Glomerular visceral epithelial cell (primary cell): ENCODE data around the gene ABCF3.
A peak's percentile ranks its signal among the peaks of the same experiment; 100 is the strongest.

Experiments used
- DNase-seq: peaks from one replicate; pipeline ENCODE4 v3.0.0-alpha.2; 2016; ENCODE audit errors: extremely low spot score

The ABCF3 gene

DNA sequence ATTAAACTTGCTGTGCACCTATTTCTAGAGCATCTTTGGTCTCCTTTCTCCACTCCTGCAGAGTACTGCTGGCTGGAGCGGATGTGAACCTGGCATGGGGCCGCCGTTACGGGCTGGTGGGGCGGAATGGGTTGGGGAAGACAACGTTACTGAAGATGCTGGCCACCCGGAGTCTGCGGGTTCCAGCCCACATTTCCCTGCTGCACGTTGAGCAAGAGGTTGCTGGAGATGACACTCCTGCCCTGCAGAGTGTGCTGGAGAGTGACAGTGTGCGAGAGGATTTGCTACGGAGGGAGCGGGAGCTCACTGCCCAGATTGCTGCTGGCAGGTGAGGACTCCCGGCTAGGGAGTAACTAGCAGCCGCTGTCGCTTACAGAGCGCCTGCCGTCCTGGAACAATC, 2.1 kb downstream of the ABCF3 start:
- no peak for DNase-seq

DNA sequence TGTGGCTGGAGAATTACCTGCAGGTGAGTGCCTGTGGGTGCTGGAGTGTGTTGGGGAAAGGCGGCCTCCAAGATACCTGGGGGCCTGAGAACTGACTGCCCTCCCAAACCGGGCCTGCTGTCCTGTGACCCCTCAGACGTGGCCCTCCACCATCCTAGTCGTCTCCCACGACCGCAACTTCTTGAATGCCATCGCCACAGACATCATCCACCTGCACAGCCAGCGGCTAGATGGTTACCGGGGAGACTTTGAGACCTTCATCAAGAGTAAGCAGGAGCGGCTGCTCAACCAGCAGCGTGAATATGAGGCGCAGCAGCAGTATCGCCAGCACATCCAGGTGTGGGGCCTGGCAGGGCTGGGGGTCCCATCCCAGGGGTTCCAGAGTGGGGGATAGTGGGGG, 3.4 kb downstream of the ABCF3 start:
- no peak for DNase-seq

DNA sequence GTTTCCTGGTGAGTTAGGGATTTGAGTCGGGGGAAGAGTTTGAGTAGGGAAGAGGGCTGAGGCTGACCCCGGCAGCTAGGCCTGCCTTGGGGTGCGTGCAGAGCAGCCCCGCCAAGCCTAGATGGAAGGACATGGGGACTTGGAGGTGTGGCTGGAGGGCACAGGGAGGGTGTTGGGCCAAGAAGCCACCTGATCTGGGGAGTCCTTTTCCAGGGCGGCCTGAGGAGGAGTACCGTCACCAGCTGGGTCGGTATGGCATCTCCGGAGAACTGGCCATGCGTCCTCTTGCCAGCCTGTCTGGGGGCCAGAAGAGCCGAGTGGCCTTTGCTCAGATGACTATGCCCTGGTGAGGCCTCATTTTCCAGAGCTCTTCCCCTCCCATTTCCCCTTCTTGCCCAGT, 6.9 kb downstream of the ABCF3 start:
- DNase-seq: no peak

DNA sequence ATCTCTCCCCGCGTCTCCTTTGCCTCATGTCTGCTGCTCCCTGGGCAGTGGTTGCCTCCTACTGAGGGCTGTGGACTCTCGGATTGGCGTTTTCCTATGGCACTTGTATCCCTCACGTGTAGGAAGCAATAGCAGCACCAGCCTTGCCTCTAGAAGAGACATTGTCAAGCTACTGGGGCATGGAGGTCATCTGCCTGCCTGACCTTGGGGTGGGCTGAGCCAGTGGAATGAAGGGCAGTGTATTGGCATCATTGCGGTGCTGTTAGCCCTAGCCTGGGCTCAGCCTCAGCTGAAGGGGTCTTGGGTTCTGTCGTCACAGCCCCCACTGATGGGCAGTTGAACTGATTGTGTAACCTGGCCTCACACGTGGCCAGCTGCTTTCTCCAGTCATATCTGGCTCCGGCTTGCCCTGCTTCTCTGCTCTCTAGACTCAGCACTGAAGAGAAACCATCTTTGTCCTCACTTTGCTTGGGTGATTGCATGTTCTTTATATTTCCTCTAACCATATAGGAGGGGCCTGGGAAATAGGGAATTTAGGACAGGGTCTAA, 8.1 kb downstream of the ABCF3 start:
- DNase-seq: no peak

DNA sequence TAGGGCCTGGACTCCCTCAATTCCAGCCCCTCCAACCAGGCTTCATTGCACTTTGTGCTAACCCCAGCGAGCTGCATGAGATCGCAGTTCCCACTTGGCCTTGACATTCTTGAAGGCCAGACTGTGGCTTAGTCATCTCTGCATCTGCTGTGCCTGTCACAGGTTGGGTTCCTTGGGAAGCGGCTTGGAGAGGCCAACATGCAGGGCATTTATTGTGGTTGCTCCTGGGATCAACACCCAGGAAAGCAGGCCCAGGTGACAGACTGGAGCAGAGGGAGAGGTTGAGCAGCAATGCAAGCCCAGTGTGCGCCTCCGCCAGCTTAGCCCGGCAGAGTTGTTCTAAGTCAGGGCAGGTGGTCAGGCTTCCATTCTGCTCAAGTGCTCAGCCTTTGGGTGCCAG, 10.5 kb downstream of the ABCF3 start:
- DNase-seq: no peak

DNA sequence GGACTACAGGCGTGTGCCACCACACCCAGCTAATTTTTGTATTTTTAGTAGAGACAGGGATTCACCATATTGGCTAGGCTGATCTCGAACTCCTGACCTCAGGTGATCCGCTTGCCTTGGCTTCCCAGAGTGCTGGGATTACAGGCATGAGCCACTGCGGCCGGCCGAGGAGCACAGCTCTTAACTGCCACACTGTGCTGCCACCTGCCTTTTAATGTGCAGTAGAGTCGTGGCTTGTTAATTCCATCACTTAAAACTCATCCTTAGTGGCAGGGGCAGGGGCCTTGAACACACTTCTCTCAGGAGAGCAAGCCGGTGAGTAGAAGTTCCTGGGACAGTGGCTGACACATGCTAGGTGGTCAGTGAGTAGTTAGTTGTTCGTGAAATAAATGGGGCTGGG, 12.5 kb downstream of the ABCF3 start:
- DNase-seq: no peak

DNA sequence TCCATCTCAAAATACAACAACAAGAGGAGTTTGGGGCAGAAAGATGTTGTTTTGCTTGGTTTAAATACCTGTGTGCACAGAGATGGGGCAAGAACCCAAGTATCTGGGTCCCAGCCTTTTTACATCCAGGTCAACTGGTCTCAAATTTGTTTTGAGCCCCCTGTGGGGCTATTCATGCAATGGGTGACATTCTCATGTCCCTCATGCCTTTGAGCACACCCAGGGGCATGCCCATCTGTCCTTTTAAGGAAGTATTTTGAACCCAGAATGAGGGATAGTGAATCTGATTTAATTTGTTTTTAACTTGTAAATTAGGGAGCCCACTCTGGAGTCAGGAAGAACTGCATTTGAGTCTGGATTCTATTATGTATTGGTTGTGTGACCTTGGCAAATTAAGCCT, 14.8 kb downstream of the ABCF3 start:
- DNase-seq: no peak

DNA sequence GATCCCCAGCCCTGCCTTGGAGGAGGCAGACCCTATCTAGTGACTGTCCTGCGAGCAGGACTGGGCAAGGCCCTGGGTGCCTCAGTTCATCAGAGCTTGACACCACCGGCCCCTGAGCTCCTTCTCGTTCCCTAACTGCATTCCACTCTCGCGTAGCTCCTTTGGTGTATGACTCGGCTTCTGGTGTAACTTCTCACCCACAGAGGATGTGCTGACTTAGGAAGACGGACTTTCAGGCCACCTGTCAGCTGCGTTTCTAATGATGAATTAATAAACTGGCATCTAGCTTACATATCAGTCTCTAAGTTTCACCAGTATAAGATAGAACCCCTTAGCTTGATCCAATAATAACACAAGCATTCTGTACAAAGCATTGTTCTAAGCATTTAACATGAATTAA, 17.5 kb downstream of the ABCF3 start:
- DNase-seq: no peak

DNA sequence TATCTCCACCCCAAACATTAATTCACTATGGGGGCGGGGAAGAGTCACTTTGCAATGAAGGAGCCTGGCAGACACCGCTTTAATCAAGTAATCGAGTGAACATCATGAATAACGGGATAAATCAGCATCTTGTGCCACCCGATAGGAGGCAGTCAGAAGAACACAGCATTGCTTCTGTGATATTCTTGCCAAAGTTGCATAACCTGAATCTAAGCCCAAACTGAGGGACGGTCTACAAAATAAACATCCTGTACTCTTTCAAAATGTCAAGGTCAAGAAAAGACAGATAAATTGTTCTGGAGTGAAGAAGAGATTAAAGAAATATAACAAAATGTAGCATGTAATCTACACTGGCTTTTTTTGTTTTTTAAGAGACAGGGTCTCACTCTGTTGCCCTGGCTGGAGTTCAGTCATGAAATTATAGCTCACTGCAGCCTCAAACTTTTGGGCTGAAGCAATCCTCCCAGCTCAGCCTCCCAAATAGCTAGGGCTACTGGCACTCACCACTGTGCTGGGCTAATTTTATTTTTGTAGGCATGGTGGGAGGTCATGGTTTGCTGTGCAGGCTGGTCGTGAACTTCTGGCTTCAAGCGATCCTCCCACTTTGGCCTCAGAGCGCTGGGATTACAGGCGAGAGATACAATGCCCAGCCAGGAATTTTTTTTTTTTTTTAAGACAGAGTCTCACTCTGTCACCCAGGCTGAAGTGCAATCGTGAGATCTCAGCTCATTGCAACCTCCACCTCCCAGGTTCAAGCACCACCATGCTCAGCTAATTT, 23.3 kb downstream of the ABCF3 start:
- no peak for DNase-seq

DNA sequence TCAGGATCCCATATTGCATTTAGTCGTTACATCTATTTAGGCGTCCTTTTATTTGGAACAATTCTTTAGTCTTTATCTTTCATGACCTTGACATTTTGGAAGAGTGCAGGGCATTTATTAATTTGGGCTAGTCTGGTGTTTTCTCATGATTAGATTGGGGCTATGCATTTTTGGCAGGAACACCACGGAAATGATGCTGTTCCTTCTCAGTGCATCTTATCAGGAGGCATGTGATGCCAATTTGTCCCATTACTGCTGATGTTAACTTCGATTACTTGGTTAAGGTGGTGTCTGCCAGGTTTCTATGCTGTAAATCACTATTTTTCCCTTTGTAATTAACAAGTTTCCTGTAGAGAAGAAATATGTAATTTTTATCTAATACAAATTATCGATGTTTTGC, 25.3 kb downstream of the ABCF3 start:
- no peak for DNase-seq

DNA sequence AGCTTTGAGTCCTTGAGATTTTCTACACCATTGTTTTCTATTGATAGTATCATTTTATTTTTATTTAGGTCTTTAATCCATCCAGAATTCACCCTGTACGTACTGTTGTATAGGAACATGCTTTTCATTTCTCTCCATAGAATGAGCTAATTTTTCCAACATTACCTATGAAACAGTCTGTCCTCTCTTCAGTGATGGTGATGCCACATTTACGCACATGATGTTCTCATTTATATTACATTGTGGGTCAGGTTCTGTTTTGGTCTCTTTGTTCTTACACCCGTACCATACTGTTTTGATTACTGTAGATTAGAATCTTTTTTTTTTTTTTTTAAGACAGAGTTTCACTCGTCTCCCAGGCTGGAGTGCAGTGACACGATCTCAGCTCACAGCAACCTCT, 25.7 kb downstream of the ABCF3 start:
- DNase-seq: no peak

DNA sequence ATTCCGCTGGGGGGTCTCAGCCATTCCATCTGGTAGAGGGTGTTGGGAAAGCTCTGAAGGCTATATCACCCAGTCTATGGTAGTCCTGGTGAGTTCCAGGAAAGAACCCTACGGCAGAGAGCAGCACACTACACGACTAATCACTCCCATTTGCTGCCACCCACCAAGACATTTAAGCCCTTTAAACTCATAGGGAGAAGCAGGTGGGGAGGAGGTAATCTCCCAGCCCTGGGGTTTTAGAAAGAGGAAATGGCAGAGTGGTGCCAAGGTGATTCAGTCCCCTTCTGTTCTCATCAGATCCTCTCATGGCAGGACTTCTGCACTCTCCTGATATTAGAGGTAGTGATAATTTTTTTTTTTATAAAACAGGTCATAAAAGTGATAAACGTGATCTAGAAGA, 32.8 kb downstream of the ABCF3 start:
- no peak for DNase-seq

DNA sequence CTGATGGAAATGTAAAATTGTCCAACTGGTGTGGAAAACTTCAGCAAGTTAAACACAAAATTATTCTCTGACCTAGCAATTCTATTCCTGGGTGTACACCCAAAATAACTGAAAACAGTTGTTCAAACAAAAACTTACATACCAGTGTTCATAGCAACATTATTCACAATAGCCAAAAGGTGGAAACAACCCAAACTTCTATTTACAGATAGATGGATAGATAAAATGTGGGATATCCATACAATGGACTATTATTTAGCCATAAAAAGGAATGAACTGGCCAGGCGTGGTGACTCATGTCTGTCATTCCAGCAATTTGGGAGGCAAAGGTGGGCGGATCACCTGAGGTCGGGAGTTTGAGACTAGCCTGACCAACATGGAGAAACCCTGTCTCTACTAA, 36.5 kb downstream of the ABCF3 start:
- no peak for DNase-seq

DNA sequence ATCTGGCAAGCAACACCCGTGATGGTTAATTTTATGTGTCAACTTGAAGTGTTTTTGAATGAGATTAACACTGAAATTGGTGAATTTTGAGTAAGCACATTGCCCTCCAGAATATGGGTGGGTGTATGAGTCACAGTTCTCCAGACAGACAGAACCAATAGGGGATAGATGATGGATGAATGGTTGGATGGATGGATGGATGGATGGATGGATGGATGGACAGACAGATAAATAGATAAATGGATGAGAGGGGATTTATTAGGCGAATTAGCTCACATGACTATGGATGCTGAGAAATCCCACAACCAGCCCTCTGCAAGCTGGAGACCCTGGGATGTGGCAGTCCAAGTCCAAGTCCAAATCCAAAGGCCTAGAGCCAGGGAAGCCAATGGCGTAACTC, 37.9 kb downstream of the ABCF3 start:
- no peak for DNase-seq

DNA sequence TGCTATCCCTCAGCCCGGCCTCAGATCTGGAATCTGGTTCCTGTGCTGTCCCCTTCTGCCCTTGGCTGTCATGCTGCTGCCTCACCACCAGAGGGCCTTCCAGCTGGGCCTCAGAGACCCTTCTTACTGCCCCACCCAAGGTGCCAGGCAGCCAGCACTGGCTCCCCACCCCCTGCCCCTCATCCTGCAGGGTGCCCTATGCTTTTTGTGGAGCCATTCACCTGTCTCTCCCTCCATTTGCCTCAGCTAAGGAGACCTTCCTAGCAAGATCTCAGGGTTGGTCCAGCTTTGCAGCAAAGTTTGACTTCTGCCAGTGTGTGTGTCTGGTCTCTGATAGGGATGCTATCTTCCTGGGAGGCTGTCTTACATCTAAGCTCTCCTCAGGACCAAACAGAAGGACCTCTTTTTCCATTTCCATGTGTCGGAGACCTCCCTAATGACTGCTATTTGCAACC, 41.5 kb downstream of the ABCF3 start:
- DNase-seq: peak; percentile 34

DNA sequence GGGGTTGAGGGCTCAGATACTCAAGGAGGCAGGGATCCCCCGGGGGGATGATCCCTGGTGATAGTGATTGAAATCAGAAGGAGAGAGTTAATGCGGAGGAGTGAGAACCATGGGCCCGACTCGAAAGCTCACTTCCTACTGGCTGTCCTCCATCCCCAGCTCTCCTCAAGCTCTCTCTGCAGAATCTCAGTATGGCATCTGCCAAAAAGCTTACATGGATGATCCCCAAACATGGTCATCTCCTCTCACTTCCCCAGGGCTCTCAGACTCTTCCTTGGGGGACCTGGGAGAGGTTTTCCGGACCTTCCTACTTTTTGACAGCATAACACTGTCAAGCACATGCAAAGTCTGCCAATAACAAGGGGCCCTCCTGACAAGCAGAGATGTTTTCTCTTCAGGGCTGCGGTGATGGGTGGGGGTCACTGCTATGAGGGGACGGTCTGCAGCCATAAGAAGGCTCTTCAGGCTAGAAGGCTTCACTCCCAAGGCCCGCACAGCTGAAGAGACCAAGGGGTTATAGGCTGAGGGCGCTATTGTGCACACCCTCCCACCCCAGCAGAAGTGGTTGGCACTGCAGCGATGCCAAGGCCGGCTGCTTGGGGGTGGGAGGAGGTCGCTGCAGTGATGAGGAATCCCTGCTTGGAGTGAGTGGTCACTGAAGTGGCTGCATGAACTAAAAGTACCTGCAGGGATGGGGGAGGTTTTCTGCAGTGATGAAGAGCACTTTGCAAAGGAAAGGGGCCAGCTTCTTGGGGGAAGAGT, 42.6 kb downstream of the ABCF3 start:
- no peak for DNase-seq

DNA sequence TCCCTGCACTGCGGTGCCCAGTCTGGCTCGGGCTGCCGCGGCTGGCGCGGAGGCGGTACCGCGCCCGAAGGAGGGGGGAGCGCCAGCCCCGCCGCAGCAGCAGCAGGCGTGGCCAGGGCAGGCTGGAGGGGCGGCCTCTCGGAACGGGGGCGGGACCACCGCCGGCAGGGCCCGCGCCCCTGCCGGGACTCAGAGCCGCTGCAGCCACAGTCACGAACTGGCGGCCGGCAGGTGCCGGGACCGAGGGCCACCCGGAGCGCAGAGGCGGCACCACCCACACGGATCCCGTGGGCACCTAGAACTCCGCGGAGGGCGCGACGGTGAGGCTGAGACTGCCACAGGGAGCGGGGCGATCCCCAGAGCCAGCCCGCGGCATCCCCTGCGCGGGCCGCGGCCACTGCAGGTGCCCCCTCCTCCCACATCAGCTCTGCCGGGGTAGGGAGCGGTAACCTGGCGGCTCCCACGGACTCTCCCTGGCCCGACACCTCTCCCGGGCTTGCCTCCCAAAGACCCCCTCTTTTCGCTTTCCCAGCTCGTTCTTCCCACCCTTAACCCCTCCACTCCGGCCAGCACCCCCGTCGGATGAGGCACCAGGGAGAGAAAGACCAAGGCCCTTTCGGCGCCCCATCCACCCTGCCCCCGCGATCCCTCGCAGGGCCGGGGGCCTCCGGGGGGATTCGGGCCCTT, 43.5 kb downstream of the ABCF3 start, which contains the start of gene VWA5B2:
VWA5B2 (plus strand) TSS at position 192 of the 687 bp plus-strand sequence. CDS start 944 bp downstream, outside the sequence.
- peak; percentile 65 for DNase-seq

DNA sequence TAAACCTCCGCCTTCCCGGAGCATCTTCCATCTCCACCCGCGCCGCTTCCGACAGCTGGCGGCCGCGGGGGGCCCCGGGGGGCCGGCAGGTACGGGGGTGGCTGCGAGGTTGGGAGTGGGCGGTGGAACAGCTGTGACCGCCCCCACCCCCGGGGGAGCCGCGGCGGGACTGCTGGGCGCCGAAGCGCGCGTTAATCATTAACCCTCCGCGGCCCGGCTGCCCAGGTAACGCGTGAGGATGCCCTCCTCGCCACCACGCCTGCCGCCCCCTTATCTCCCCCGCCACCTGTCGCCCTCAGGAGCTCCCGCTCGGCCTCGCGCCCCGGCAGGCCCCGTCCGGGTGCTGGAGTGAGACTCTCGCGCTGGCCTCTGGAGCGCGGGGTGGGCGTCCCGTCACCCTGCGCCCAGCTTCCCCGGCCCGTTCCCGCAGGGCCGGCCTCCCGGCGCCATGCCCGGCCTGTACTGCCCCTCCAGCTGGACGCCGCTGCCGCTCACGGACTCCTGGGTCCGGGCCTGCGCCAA, 44.1 kb downstream of the ABCF3 start:
- DNase-seq: no peak

DNA sequence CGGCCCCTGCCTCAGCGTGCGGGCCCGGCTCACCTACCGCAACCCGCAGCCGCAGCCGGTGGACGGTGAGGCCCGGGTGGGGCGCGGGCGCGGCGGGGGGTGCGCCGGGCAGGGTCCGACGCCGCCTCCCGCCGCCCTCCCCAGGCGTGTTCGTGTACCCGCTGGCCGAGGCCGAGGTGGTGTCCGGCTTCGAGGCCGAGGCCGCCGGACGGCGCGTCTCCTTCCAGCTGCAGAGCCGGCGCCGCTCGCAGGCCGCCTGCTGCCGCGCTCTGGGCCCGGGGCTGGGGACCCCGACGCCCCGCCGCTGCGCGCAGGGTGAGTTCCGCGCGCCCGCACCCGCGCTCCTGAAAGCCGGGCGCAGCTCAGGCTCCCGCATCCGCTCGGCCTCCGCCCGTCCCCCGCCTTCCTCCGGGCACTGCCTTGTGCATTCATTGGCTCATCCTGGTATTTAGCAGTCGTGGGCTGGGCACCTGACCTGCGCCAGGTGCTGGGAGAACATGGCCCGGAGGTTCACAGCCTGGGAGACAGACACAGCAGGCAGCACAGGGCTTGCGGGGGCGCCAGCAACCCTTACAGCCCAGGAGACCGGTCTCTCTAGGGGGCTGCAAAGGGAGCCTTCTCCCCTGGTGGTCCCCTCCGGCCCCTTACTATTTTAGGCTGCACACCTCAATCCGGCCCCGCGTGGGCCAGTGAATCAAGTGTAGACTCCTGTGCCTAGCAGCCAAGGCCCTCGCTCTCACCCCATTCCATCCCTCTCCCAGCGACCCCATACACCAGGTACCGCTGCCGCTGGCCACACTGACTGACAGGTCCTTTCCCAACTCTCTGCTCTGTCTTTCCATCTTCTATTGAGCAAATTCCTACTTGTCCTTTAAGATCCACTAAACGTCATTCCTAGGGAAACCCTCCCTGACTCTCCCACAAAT, 44.9 kb downstream of the ABCF3 start:
- no peak for DNase-seq

DNA sequence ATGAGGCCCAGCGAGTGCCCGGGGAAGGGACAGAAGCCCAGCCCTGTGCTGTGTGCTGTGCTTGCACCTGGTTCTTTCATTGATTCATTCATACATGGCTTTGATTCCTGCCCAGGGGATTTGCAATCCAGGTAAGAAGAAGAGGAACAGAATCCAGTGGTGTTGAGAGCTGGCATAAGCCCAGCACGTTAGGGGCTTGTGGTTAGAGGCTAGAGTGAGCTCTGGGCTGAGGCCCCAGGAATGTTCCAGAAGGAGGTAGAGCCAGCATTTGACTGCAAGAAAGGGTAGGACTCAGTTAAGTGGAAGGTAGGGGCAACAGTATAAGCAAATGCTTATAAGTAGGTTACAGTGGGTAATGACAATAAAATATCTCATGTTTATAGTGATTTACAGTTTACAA, 45.7 kb downstream of the ABCF3 start:
- DNase-seq: no peak
